K562 (cell line): ENCODE results near the gene DHRS13. TPM values are rescaled to one million over a fixed set of nuclear protein-coding genes. Genes with fewer than 3 reads are reported as not detected.

ENCODE experiments used
- AFF4 ChIP-seq: sonication (generic); formaldehyde crosslinking; IDR thresholded peaks from 2 replicates; pipeline ENCODE4 v1.8.0; 2023; ENCODE audit warnings: mild to moderate bottlenecking, missing genetic modification reagents
- FOXA3 ChIP-seq, 2 experiments: fragments of 450-650 bp in 1 of 2; sonication (generic) in 1 of 2; formaldehyde crosslinking; IDR thresholded peaks in 1 of 2; conservative IDR thresholded peaks in 1 of 2; 2 replicates each; pipeline versions ENCODE4 v1.4.0 to v1.8.0; 2020 to 2022; ENCODE audit warnings: mild to moderate bottlenecking in 2 of 2, missing genetic modification reagents in 1 of 2
- FOXK1 ChIP-seq: sonication (generic); formaldehyde crosslinking; IDR thresholded peaks from 2 replicates; pipeline ENCODE4 v1.8.0; 2022; ENCODE audit warnings: missing genetic modification reagents, mild to moderate bottlenecking, borderline replicate concordance
- GATAD2A ChIP-seq: fragments of 450-650 bp; IDR thresholded peaks from 2 replicates; pipeline ENCODE4 v1.6.1; 2017
- HCFC1 ChIP-seq: IDR thresholded peaks from 2 replicates; pipeline ENCODE4 v1.6.1; 2012; ENCODE audit warnings: low read depth, low read length, improper control_type of control experiment
- JUN ChIP-seq, 2 experiments: sonication (generic) in 1 of 2; formaldehyde crosslinking in 1 of 2; IDR thresholded peaks; 2 replicates each; pipeline versions ENCODE4 v1.6.1 to v1.8.0; 2012 to 2022; ENCODE audit warnings: borderline replicate concordance in 2 of 2, mild to moderate bottlenecking in 2 of 2, improper control_type of control experiment in 1 of 2, low read depth in 1 of 2, low read length in 1 of 2, missing genetic modification reagents in 1 of 2
- MAFG ChIP-seq: fragments of 450-650 bp; conservative IDR thresholded peaks from 2 replicates; pipeline ENCODE4 v1.6.1; 2016; ENCODE audit warnings: missing genetic modification characterization, missing compliant biosample characterization
- NR3C1 ChIP-seq: sonication (generic); formaldehyde crosslinking; IDR thresholded peaks from 2 replicates; pipeline ENCODE4 v1.8.1; 2022; ENCODE audit warnings: missing genetic modification reagents
- RBM22 ChIP-seq: fragments of 200-400 bp; formaldehyde crosslinking; IDR thresholded peaks from 2 replicates; pipeline ENCODE4 v1.6.1; 2018; ENCODE audit warnings: low read length, low read depth; ENCODE audit not compliant: poor library complexity, severe bottlenecking
- SLC30A9 ChIP-seq: fragments of 250-450 bp; sonication (Bioruptor Pico); IDR thresholded peaks from 2 replicates; pipeline ENCODE4 v1.8.0; 2022; ENCODE audit warnings: mild to moderate bottlenecking, moderate library complexity
- SP1 ChIP-seq: sonication (generic); formaldehyde crosslinking; IDR thresholded peaks from 2 replicates; pipeline ENCODE4 v1.8.1; 2022; ENCODE audit warnings: mild to moderate bottlenecking, missing genetic modification reagents
- TAF15 ChIP-seq: fragments of 200-400 bp; formaldehyde crosslinking; IDR thresholded peaks from 2 replicates; pipeline ENCODE4 v1.6.1; 2017; ENCODE audit warnings: mild to moderate bottlenecking, low read depth, low read length, moderate library complexity
- TBP ChIP-seq: optimal IDR thresholded peaks from 2 replicates; pipeline ENCODE3; 2011; ENCODE audit warnings: low read depth, low read length, improper control_type of control experiment
- TCF7 ChIP-seq: sonication (generic); IDR thresholded peaks from 2 replicates; pipeline ENCODE4 v1.6.1; 2016; ENCODE audit warnings: antibody characterized with exemption, borderline replicate concordance
- THRA ChIP-seq: fragments of 450-650 bp; IDR thresholded peaks from 2 replicates; pipeline ENCODE4 v1.6.1; 2017; ENCODE audit warnings: mild to moderate bottlenecking, moderate library complexity
- ZBTB8A ChIP-seq: fragments of 450-650 bp; IDR thresholded peaks from 2 replicates; pipeline ENCODE4 v1.6.1; 2018; ENCODE audit warnings: mild to moderate bottlenecking, moderate library complexity; ENCODE audit not compliant: partially characterized antibody
- ZNF165 ChIP-seq: fragments of 250-450 bp; sonication (Bioruptor Pico); IDR thresholded peaks from 2 replicates; pipeline ENCODE4 v1.4.0; 2020; ENCODE audit warnings: borderline replicate concordance
- ZNF561 ChIP-seq: fragments of 450-650 bp; formaldehyde crosslinking; conservative IDR thresholded peaks from 2 replicates; pipeline ENCODE4 v1.4.0; 2020; ENCODE audit warnings: mild to moderate bottlenecking, moderate library complexity
- ZNF586 ChIP-seq: fragments of 450-650 bp; formaldehyde crosslinking; conservative IDR thresholded peaks from 2 replicates; pipeline ENCODE4 v1.4.0; 2020; ENCODE audit warnings: mild to moderate bottlenecking, moderate library complexity
- ZNF740 ChIP-seq, 3 experiments: fragments of 200-800 bp in 1 of 3; sonication (Bioruptor generic) in 1 of 3; sonication (generic) in 1 of 3; formaldehyde crosslinking in 1 of 3; IDR thresholded peaks; 2 replicates each; pipeline versions ENCODE4 v1.6.1 to v1.8.0; 2016 to 2022; ENCODE audit warnings: mild to moderate bottlenecking in 2 of 3, missing compliant biosample characterization in 2 of 3, missing genetic modification characterization in 2 of 3, missing genetic modification reagents in 1 of 3
- ZNF830 ChIP-seq: fragments of 250-450 bp; sonication (Bioruptor Pico); IDR thresholded peaks from 2 replicates; pipeline ENCODE4 v1.5.0; 2021; ENCODE audit warnings: mild to moderate bottlenecking
- polyA plus RNA-seq, 8 experiments: library from polyadenylated mRNA; depleted of rRNA in 4 of 8; stranded (reverse) in 5 of 8; unstranded in 3 of 8; fragments of >200 nt; fragmentation: Nextera tagmentation in 2 of 8; fragmentation: Illumina TruSeq in 1 of 8; extraction: Ambion mirVana in 2 of 8; extraction: Trizol in 1 of 8; gene quantifications; 2 replicates each; pipeline versions ENCODE4 v1.2.1 to v1.2.3, GENCODE V29; 2011 to 2014; ENCODE audit warnings: inconsistent platforms in 1 of 8, missing spikeins in 1 of 8
- total RNA-seq, 7 experiments: library from RNA; depleted of rRNA in 6 of 7; stranded (reverse); fragments of >200 nt in 6 of 7; fragmentation: Illumina TruSeq in 2 of 7; extraction: Trizol in 2 of 7; gene quantifications; 2 replicates each; pipeline versions ENCODE4 v1.2.1 to v1.2.3, GENCODE V29; 2011 to 2021; ENCODE audit warnings: low replicate concordance in 1 of 7

DHRS13 gene
- total and polyA plus RNA-seq, 9 of the 15 experiments (the other 6 are each of a cell fraction or from before 2014, with no cell fraction given), result 0.32 to 52.3 (median 34.3) TPM; not detected in 1

GRCh38 chr17:28861393-28862203 is 41.3 kb downstream of the DHRS13 start (continued):
- no peak for TF ChIP-seq ZNF830 (CRISPR knock-in tag)
- no peak for TF ChIP-seq THRA
- TF ChIP-seq TCF7, result 0 out of 2 replicates have a peak, but pooled peaks have one; percentile 27
- TF ChIP-seq ZNF561 (CRISPR knock-in tag), result peak; percentile 47; the same call in 1 of the 2 replicates
- TF ChIP-seq SLC30A9 (CRISPR knock-in tag), result no peak
- TF ChIP-seq ZNF165 (CRISPR knock-in tag), result no peak
- peak; percentile 94 for TF ChIP-seq TBP
- TF ChIP-seq JUN (IDR thresholded peaks at IDR 0.05; ENCODE audit: borderline replicate concordance, low read depth, low read length), result no peak
- TF ChIP-seq JUN (CRISPR knock-in tag; IDR thresholded peaks at IDR 0.05; ENCODE audit: borderline replicate concordance), result no peak
- TF ChIP-seq SP1 (CRISPR knock-in tag), result no peak
- TF ChIP-seq TAF15, result no peak
- no peak for TF ChIP-seq AFF4 (CRISPR knock-in tag)
- TF ChIP-seq FOXK1, result no peak
- TF ChIP-seq ZNF586 (CRISPR knock-in tag), result no peak
- no peak for TF ChIP-seq ZNF740 (CRISPR knock-in tag; IDR thresholded peaks at IDR 0.05)
- TF ChIP-seq ZNF740 (tag; IDR thresholded peaks at IDR 0.05), result no peak
- TF ChIP-seq RBM22, result no peak
- no peak for TF ChIP-seq ZBTB8A
- TF ChIP-seq HCFC1, result peak; percentile 33; the same call in 1 of the 2 replicates
- no peak for TF ChIP-seq NR3C1 (CRISPR knock-in tag)
- TF ChIP-seq GATAD2A, result peak; percentile 80
- TF ChIP-seq MAFG (tag), result no peak
- 0 out of 4 replicates have a peak, but pooled peaks of 1 of the 2 experiments have one; percentile 25 for TF ChIP-seq FOXA3 (CRISPR knock-in tag; conservative IDR thresholded peaks at IDR 0.05 in 1 of 2, IDR thresholded peaks at IDR 0.05 in 1 of 2)
